Activated CD8-positive, alpha-beta memory T cell treated with anti-CD3 and anti-CD28 coated beads for 24 hours (primary cell): ENCODE data around the gene SREBF1.

ENCODE experiments used
- DNase-seq: peaks from one replicate; pipeline ENCODE4 v3.0.0-alpha.2; 2020

The SREBF1 gene

DNA sequence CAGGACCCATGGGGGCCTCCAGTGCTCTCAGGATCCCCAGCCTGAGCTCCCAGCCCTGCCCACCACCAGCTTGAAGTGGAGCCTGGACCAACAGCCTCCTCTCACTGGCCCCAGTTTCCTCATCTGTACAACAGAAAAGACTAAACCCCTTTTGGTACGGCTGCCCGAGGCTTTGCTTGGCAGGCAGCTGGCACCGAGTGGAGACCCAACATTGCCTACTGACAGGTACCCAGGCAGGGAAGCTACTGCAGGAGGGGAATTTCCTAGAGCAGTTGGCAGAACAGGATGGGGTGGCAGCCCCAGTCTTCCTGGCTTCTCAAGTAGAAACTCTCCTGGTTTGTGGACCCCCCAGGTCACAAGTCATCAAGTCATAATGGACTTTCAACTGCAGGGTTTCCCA, 14.2 kb downstream of the SREBF1 start:
- no peak for DNase-seq

DNA sequence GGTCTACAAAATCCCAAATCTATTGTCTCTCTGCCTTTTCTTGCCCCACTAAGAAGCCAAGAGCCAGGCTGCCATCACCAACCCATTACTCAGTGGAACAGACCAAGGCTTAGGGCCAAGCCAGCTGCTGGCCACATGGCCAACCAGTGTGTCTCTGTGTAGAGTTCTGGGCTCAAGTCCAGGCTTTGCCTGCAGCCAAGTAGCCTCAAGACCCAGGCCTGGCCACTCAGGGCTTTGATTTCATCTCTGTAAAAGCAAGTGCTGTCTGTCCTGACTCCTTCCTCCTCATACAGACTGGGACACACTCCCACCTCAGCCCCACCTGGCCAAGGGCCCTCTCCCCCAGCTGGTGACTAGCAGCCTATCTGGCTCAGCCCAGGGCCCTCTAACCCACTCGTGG, 14.6 kb downstream of the SREBF1 start:
- DNase-seq: no peak

DNA sequence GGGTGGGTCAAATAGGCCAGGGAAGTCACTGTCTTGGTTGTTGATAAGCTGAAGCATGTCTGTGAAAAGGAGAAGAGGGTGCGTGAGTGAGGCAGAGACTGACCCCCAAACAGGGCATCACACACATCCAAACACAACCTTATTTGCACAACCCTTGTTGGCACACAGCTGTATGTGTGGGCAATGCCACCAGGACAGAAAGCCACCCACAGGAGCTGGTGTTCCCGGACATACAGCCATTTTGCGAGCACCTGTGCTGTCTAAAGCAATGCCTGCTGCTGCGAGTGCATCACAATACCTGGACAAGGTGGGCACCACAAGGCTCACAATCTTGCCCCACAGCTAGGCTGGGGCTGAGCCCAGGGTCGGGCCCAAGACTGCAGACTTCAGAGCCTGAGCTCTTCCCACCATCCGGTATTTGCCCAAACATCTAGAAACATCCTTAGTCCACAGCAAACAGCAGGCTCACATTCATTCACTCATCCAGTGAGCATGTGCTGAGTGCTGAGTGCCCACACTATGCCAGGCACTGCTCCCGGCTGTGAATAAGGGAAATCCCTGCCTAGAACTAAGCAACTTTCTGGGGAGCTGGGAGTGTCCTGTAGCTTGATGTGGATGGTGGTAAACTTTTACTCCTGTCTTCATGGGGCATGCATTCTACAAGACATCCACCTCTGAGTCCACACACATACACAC, 16.2 kb downstream of the SREBF1 start:
- DNase-seq: no peak

DNA sequence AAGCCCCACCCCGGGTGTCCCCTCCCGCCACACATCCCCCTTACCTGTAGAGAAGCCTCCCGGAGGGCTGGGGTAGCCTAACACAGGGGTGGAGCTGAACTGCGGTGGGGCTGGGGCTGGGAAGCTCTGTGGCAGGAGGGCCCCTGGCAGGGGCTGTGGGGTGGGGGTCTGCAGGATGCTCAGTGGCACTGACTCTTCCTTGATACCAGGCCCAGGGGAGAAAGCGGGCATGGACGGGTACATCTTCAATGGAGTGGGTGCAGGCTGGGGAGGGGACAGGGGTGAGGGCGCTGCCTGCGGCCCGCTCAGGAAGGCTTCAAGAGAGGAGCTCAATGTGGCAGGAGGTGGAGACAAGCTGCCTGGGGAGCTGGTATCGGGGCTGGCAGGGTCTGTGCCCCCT, 16.7 kb downstream of the SREBF1 start:
- DNase-seq: no peak

DNA sequence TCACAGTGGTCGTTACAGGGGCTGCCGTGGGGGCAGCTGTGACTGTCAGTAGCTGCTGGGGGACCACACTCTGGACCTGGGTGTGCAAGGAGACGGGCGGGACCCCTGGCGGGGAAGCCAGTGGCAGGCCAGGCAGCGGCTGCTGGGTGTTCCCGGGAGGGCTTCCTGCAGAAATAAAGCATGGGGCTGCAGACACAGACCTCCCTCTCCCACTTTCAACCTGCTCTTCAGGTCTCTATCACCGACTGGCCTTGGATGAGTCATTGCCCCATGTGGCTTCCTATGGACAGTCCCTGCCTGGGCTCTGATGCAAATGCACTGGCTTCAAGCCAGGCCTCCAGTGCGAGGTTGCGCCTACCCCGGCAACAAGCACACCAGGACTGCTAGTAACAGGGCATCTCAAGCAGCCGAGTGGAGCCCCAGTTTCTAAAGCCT, 17.2 kb downstream of the SREBF1 start:
- DNase-seq: peak; percentile 86

DNA sequence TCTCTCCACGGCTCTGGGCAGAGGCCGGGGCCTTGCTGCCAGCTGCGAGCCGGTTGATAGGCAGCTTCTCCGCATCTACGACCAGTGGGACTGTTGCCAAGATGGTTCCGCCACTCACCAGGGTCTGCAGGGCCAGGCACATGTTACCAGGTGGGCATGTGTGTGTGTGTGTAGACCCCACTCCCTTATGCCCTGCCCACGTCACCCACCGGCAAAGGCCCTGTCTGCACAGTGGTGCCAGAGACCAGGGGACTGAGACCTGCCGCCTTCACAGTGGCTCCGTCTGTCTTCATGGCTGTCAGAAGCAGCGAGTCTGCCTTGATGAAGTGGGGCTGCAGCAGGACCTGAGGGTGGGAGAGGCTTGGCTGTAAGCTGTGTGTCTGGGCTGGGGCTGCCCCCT, 17.7 kb downstream of the SREBF1 start:
- DNase-seq: no peak

DNA sequence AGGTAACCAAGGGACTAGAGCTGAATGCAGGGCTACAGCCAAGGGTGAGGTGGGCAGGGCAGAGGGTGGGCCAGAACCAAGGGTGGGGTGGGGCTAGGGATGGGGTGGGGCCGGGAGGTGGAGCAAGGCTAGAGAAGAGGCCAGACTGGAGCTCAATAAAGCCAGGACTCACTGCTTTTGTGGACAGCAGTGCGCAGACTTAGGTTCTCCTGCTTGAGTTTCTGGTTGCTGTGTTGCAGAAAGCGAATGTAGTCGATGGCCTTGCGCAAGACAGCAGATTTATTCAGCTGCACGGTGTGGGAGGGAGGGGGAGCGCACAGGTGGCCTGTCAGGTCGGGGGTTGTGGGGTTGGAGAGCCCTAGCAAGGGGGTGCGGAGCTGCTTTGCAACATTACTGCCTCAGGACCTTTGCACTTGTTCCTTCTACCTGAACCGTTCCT, 18.7 kb downstream of the SREBF1 start:
- no peak for DNase-seq

DNA sequence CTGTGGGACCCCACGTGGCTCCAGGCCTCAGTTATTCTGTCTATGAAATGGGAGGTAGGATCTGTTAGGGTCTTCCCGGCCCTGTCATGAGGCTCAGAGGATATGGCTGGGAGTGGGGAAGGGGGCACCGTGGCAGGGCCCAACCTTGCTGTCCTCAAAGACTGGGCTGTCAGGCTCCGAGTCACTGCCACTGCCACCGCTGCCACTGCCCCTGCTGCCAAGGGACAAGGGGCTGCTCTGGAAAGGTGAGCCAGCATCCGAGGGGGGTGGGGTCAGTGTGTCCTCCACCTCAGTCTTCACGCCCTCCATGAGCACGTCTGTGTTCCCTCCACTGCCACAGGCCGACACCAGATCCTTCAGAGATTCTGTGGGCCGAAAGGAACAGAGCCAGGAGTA, 19.2 kb downstream of the SREBF1 start:
- no peak for DNase-seq

DNA sequence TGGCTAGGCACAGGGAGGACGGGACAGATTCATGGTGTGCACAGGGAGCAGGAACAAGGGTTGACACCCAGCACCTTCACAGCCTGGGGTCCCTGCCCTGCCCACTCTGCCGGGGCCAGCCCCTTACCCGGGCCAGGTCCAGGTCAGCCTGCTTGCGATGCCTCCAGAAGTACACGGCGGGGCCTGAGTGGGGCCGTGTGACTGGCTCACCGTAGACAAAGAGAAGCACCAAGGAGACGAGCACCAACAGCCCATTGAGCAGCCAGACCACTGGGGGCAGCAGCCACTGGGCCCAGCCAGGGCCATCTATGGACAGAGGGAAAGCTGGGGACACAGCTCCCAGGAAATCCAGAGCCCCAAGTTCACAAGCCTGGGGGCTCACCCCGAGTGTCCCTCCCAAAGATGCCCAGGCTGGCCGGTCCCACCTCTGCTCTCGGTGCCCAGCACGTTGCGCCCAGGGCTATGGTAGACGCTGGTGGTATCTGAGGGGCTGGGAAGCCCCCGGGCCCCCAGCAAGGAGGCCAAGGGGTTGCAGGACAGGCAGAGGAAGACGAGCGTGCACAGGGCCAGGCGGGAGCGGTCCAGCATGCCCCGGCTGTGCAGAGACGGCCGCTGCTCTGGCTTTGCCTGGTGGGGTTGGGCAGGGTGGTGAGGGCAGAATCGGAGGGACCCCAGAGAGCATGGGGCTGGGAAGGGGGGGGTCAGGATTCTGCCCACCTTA, 19.8 kb downstream of the SREBF1 start:
- no peak for DNase-seq

DNA sequence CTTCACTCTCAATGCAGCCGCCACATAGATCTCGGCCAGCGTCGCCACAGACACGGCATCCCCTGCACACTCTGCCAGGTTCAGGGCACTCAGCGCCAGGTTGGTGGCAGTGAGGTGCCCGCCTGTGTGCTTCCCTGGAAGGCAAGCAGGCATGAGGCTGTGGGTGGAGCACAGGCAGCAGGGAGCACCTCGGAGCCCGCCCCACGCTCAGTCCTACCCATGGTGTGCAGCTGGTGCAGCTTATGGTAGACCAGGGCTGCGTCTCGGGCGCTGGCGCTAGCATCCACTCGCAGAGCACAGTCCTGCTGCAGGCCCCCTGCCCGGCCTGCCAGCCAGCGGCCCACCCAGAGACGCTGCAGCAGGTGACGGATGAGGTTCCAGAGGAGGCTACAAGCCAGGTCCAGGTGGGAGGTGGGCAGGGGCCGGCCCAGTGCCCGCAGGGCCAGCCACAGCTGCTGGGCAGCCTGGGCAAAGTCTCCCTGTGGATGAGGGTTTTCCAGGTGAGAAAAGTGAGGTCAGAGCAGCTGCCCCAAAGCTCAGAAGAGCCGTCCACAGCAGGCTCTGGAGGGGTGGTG, 20.5 kb downstream of the SREBF1 start:
- no peak for DNase-seq

DNA sequence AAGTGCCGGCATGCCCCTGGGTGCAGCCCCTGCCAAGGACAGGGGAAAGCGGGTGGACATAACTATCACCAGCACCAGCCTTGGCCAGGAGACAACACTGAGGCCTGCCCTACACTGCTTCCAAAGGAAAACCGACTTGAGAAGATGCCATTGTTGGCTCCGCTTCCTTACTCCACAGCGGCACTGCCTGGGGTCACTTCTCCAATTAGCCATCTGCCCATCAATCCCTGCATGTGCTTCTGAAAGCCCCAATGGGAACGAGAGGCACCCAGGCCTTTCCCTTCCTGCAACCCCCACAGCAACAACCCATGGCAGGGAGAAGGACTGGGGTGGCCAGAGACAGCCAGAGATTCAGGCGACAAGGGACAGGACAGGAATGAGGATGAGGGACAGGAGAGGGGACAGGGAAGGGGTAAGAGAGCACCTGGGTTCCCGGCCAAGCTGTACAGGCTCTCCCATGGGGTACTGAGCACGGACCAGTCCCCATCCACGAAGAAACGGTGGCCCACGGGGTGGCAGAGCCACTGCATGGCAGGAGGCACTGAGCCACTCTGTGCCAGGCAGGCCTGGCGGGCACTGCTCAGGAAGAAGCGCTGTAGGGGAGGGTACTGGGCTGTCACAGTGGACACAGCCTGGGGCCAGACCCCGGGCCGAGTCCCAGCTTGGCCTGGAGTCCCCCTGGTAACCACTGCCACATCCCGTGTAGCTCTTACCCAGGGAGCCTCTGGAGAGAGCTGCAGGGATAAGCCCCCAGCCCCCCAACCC, 21.2 kb downstream of the SREBF1 start:
- no peak for DNase-seq

DNA sequence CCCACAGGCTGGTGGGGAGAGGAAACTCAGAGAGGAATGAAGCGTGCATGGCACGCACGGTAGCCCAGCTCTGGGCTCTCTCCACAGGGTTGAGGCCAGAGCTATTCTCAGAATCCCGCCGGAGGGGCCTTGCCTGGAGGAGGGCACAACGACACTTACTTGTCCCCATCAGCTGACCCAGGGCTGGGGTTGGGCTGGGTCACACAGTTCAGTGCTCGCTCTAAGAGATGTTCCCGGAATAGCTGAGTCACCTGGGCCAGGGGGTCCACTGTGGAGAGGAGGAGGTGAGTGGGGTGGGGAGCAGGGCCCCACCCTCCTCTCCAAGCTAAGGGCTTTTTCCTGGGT, 21.8 kb downstream of the SREBF1 start:
- DNase-seq: no peak

DNA sequence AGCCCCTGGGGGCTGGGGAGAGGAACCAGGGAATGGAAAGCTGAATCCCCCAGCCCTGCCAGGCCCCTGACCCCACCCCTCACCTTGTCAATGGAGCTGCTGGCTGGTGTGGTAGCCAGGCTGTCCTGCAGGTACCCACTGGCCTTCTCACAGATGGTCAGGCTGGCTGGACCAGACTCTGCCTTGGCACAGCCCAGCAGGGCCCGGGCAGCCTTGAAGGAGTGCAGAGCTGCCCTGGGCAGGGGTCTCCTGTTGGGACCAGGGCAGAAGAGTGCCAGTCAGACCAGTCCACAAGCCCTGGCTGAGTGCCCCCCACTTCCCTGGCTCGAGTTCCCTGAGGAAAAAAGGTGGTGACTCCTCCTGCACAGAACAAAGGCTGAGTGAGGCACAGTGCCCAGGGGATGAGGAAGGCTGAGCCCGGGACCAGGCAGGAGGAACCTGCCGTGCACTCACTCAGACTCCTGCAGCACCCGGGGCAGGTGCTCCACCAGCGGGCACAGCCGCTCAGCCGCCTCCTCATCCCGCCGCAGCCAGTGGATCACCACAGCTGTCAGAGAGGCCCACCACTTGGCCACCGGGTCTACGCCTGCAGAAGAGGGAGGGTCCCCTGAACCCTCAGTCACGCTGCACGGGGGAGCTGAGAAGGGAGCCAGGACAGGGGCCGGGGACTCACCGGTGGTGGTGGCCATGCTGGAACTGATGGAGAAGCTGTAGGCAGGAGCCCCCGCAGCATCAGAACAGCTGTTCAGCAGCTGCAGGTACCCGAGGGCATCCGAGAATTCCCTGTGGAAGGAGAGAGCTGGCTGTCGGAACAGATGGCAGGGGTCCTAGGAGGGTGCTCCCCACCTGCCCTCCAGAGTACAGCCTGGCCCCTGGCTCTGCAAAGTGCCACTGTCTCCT, 22.4 kb downstream of the SREBF1 start:
- DNase-seq: no peak

DNA sequence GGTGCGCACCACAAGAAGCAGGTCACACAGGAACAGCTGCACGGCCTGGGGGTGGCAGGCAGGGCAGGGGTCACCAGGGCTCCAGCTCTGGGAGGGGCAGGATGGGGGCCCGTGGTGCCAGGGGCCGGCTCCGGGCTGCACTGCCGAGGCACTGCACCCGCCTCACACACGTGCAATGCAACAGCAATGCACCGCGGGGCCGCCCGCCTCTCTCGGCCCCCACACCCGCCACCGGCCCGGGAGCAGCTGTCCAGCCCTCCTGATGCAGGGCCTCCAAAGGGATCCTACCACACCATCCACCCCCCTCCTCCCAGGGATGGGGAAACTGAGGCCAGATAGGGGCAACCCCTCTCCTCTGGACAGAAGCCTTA, 23.1 kb downstream of the SREBF1 start:
- no peak for DNase-seq

DNA sequence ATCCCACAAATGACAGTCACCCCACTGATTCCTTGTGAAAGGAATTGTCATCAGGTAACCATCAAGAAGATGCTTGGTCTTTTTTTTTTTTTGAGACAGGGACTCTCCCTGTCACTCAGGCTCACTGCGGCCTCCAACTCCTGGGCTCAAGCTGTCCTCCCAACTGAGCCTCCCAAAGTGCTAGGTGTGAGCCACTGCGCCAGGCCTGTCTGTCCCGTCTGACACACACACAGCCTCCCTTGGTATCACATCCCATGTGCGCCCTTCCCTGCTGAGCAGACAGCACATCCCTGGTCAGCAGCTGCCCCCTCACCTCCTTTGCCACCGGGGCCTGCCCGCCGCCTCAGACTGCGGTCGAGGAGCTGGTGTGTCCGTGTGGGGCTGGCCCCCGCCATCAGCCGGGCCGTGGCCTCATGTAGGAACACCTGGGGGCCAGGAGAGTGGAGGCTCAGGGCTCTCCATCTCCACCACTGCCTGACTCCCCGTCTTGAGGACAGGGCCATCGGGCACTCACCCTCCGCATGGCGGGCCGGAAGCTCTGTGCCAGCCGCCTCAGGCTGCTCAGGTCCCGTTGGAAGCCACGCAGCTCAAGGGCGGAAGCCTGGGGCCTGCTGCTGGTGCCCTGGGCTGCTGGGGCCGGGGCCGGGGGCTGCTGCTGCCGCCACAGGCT, 23.6 kb downstream of the SREBF1 start:
- DNase-seq: no peak

DNA sequence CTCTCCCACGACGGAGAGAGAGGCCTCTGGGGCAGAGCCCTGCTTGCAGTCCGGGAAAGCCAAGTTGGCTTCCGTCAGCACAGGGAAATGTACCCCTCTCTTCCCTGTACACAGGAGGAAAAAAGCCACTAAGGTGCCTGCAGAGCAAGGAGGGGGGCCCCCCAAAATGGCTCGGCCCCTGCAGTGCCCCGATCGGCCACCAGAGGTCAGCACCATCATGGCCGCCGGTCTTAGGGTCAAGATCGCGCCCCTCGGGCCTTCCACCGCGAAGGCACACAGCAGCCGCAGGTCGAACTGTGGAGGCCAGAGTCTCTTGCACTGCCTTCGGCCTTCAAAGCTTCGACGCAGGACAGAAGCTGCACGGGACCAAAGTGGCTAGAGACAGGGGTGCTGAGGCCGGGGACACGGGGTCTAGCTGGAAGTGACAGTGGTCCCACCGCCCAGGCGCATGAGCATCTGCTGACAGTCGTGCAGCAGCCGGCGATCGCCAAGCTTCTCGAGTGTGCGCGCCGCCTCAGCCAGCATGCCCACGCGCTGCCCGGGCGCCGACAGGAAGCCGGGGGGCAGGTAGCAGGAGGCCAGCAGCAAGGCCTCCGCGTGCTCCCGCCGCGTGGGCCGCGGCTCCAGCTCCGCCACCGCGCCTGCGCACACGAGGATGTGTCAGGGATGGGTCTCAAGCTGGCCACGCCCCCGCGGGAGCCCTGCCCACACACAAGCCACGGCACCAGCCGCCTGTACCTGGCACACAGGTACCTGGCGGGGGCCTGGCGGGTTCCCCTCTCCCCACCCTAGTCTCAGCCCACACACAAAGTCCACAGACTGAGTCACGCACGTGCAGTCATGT, 24.4 kb downstream of the SREBF1 start:
- peak; percentile 93 for DNase-seq

DNA sequence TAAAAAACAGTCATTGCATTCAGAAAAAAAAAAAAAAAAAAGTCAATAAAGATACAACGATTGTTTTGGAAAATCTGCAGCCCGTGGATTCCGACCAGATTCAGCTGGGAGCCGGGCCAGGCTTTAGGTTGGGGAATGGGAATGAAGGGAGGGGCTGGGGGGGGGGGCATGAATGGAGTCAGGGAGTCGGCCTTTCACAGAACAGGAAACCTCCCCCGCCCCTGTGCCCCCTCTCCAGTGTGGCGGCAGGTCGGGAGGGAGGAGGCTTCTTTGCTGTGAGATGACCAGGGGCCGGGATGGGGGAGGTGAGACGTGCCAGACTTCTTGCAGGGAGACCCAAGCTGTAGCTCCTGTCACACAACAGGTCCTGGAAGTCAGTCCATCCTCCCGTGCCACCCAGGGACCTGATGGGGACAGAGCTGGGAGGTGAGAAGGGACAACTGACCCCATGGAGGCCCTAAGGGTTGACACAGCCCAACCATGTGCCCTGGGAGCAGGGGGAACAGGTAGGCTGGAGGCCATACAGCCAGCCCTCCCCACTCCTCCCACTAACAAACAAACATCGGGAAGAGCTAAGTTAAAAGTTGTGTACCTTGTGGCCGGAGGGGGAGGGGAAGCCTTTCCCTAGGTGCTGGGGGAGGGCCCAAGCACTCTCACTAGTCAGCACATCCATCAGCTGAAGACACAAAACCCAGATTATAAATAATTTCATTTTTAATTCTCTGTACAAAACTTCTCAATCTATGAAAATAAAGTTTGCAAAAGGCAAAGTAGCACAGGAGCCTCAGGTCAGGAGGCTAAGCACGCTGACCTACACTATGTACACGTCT, 25.2 kb downstream of the SREBF1 start:
- DNase-seq: no peak

DNA sequence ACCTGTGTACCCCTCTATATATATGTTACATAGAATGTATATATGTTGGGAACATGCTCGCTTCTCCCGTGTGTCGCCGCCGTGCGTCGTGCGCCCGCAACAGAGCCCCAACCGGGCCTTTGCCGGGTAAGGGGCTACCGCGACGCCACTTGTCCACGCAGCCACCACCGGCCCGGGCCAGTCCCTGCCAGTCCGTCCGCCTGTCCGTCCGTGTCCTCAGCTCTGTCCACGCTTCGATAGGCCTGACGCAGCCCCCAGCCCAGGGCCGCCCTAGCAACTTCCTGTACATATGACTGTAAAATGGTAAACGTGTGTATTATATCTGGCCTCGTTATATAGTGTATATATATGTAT, 25.9 kb downstream of the SREBF1 start:
- no peak for DNase-seq

DNA sequence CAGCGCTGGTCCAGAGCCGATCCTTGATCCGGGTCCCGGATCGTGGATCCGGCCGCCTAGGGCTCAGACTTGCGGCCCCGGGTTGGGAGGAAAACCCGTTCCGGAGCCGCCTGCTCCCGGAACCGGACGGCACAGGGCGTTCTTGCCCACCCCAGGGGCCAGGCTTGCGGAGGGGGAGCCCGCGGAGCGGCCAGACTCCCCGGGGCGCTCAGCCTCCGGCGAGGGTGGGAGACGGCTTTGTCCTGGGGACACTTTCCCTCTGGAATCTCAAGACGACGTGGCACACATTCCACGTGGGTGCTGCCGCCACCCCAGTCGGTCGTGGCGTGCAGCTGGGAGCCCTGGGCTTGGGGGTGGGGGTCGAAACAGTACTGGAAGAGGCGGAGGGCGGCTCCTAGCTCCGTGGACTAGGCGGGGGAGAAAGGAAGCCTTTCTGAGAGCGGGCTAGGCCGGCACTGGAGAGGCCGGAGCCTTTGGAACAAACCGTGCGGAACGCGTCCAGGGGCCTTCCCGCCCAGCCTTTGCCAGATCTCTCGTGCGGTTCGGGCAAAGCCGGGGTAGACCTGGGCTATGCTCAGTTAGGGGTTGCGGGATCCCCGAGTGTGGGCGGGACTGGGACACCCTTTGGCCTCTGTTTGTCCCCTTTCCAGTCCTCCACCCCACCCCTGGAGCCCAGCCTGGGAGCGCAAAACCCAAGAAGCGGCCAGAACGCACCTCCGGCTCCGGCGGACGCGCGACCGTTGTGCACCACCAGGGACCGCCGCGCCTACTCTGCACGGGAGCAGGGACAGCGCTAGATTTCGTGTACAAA, 26.5 kb downstream of the SREBF1 start:
- no peak for DNase-seq
